ENCODE results near the gene SKIC8.

The SKIC8 gene

DNA sequence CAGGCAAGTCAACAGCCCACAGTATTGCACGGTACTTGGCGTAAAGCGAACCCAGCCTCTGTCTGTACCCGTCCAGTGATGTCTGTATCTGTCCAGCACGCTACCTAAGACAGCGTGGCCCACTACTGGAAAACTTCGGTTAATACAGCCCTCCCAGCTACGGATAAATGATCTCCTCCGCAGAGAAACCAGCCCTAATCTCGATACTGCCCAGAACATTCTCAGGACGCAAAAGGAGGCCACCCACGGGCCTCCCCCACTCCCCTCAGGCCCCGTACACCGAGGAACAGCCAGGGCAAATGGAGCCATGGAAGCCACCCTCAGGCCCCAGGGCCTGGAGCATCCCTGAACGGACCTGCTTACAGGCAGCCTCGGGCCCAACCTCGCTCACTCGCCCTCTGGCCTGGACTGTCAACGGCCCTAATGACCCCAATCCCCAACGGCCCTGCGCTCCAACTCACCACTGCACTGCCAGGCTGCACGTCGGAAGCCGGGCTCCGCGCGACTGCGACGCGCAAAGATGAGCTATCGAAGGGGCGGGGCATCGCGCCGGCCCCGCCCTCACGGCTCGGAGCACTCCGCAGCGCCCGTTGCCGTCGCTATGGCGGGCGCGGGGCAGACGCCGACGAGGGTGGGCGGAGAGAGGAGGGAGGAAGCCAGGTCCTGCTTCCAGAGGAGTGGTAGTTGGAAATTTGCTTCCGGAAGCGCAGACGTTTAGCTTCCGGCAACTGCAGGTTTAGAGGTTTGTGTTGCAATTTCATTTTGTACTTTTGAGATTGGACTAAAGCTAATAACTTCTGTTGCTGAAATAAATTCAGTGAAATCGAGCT, at the start of gene SKIC8:
SKIC8 (minus strand) TSS at position 509 of the 830 bp plus-strand sequence. CDS start 3,923 bp downstream, outside the sequence.
- FAIRE-seq, result no peak

DNA sequence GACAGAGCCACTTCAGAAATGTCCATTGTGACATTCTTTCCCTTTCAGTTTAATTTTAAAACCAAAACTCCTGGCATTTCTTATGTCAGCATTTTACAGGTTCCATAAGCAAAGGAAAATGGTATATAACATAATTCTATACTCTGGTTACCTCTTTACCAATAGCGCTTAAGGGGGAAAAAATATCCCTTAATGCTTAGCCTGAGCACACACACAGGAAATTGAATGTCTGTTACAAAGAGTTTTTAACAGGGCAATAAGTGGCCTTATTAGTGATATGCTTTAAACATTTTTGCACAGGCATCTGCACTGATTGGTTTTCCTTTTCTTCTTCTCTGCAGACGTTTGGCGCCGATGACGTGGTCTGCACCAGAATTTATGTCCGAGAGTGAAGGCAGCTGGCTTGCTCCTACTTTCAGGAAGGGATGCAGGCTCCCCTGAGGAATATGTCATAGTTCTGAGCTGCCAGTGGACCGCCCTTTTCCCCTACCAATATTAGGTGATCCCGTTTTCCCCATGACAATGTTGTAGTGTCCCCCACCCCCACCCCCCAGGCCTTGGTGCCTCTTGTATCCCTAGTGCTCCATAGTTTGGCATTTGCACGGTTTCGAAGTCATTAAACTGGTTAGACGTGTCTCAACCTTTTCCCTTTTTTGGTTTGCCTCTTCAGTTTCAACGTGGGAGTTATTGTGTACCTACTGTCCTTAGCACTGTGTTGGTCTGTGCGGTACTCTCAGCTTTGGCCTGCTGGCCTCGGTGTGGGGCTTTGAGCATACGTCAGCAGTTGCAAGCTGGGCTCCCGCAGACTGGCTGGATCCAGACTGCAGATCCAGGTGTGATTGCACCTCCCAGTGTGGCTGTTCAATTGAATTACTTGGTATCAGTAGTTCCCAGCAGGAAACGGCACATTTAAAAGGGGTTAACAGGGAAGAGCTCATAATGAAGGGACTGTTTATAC, 48.5 kb upstream of the SKIC8 start:
- FAIRE-seq, result no peak

DNA sequence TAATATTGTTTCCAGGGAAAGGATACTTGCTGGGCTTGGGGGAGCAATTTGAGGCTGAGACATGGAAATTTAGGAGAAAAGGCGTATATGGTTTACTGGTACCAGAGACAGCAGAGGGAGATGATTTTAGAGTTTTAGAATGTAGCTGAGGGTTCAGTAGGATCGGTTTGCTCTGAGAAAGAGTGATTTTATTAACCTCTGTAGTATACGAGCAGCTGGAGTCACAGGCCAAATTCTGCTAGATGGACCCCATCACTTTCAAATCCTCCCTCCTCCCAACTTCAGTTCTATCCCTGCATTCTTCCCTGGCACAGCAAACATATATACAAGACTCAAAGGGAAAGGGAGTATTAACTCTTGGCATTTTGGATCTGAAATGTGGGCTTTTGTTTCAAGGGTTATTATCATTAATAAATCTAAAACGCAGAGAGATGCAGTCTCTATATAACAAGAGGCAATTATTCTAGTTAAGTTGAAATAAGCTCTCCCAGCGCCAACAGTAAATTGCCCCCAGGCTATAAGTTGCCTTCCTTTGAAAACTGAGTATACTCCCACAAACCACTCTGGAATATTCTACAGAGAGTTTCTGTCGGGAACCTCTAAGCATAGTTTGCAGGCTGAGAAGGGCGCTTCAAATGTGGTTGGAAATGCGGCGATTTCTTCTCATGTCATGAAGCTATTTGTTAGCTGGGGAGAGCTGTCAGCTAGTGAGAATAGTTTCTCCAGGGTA, 46.2 kb upstream of the SKIC8 start:
- FAIRE-seq, result no peak

DNA sequence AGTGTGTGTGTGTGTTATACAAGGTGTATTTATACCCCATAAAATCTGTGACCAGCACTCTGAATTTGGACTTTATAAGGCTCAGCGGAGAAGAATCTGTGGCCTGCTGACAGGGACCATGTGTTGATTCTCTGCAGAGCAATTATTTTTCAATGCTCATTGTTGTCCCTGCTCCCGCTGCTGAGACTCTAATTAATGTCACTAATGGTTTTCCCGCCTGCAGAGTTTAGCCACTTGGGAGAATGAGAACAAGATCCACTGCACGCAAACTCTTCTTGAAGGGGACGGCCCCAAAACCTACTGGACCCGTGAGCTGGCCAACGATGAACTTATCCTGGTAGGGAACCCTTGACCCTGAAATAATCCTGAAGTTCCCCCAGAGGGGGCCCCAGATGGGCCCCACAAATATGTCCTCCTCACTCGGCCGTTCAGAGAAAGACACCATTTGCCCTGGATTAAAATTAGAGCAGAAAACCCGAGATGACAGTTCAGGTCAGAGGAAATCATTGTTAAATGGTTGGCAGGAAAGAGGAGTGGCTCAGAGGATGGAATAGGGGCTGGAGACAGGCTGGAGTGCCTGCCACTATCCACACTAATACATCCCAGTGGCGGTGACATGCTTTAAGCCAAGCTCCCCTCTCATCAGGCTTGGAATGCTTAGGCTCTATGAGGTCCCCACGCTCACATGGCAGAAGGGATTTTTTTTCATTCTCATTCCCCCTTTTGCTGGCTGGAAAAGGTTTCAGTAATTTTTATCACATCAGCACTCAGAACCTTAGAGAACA, 44.1 kb upstream of the SKIC8 start:
- no peak for FAIRE-seq

DNA sequence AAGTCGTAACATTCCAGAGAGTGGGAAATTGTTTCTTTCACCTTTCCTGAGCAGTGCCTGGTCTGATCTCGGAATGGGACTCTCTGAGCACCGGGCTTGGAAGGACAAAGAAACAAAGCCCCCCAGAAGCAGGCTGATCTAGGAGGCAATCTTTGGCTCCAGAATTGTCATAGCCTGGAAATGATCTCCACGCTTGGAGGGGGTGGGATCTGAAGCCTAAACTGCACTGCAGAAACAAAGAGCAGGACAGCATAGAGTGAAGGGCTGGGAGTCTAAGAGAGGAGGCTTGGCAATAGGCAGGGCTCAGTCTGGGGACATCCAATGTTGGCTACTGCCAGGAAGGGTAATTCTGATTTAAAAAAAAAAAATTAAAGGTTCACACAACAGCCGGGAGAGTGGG, 42.6 kb upstream of the SKIC8 start:
- no peak for FAIRE-seq

DNA sequence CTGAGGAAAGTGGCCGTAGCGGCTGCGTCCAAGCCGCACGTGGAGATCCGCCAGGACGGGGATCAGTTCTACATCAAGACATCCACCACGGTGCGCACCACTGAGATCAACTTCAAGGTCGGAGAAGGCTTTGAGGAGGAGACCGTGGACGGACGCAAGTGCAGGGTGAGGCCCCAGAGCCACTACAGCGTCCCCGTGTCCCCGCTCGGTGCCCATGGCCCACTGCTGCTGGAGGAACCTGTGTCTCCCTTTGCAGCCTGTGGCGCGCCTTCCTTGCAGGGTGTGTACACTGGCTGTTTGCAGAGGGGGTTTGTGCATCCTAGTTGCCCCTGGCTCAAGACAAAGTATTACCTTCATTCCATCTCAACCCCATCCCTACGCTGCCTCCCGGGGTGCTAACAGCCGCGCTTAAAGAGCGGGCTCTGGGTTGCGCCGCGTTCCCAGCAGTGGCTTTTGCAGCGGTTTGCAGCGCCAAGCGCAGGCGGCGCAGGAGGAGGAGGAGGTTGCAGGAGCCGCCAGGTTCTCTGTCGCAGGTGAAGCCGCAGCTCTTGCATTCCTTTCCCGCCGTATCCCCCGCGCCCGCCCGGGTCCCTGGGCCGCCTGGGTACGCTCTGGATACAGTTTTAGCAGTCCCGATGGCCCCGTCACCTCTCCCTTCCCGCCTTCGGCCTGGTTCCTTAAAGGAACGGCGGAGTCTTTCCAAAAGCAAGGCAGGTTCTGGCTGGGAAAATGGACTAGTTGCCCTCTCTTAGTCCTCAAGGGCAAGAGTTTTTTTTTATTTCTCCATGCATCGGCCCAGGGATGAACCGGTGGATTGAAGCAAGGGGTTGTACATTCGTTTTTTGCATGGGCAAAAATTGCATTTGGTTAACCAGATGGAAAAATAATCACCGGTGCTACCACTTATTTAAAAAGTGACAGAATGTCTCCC, 41.9 kb upstream of the SKIC8 start:
- no peak for FAIRE-seq

DNA sequence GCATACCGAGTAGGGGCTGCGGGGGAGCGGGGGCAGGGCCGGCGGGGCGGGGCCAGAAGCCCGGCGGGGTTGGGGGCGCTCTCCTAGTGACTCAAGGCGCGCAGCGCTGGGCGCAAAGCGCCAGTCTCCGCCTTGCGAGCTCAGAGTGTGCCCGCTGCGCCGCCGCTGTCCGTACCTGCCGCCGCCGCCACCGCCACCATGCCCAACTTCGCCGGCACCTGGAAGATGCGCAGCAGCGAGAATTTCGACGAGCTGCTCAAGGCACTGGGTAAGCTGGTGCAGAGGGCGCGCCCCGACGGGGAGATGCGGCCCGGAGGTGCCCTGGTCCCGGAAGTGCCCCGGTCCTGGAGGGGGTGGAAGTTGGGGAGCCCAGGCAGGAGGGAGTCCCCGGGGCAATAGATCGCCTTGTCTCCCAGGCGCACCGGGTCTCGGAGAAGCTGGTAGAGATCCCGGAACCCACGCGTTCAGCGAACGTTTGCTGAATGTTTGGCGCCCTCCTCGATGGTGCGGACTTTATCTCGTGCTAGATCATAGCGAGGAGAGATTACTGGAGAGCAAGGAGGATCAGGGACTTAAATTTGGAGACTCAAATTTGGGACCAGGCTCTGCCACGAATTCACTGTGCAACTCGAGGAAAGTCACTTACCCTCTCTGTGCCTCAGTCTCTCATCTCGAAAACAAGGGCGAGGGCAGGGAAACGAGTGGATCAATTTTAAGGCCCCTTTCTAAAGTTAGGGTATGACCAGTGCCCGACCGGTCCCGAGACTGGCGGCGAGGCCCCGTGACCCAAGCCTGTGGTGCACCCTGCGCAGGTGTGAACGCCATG, 41.0 kb upstream of the SKIC8 start, which contains the start of gene CRABP1:
CRABP1 (plus strand) TSS at position 123 of the 826 bp plus-strand sequence; CDS start at position 199, 76 bp downstream.
- FAIRE-seq, result no peak

DNA sequence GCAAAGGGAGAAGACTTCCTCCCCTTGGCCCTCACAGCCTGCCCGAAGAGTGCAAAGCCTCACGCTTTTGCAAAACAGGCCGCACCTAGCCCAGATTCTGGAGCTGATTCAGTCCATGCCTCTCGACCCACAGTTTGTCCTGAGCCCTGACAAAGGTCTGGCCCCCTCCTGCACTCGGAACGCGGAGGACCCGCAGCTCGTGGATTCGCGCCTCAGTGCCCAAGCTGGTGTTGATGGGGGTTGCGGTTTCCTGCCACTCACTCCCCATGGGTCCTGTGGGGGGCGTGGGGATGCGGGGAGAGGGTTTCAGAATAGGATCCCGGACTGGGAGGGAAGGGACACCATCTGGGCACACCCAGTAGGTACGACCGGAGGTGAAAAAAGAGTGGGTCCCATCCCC, 40.1 kb upstream of the SKIC8 start:
- no peak for FAIRE-seq

DNA sequence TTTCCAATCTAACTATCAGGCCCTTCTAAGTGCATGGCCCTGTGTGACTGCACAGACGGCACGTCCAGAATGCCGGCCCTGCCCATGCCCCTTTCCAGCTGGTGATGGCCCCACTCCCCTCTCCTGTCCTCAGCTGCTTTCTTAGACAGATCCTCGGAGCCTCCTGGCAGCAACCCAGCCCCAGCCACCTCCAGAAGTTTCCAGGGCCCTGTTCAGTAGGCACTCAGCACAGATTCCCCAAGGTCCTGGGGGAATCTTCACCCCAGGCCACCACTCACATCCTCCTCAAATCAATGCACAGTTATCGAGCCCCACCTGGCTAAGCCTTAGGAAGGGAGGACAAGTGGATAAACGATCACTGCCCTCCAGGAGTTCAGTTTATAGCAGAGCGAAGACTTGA, 39.4 kb upstream of the SKIC8 start:
- no peak for FAIRE-seq

DNA sequence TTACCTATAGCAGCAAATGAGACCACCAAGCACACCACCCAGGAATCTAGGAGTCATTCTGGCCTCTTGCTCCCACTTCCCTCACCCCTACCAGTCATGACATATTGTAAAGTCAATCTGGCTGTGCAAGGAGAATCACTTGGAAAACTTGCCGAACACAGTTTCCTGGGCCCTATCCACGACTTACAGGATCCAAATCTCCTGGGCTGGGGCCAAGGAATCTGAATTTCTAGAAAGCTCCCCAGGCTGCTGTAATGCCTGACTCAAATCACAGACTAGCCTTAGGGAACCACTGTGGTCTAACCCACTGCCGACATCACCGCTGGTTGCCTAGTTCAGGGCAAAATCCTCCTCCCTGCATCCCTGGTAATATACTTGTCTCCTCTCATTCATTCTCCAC, 36.6 kb upstream of the SKIC8 start:
- FAIRE-seq, result no peak

DNA sequence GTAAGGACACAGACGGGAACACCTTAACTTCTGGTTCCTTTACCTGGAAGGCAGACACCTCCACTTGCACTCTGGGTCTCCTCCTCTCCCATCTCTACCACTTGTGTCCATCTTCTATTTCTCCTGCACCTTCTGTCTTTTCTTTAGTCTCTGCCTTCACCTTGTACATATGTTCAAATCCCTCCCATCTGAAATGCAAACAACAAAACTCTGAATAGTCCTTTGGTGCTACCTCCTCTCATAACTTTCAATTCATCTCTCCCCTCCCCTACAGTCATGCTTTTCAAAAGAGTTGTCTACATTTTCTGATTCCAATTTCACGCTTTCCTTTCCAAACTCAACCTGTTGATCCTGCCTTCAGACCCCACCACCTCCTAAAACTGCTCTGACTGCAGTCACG, 35.4 kb upstream of the SKIC8 start:
- no peak for FAIRE-seq

DNA sequence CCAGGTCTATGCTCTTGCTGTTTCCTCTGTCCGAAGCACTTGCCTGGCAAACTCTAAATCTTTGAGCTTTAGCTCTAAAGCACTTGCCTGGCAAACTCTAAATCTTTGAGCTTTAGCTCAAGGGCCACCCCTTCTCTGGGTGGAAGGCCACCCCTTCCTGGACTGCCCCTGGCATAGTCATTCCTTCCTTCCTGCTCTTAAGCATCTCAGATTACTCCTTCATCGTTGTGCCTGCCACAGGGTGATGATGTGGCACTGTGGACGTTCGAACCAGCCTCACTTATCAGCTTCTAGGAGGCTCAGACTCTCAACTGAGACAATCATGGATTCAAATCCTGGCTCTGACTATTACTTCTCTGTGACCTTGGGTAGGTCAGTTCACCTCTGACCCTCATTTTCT, 30.2 kb upstream of the SKIC8 start:
- no peak for FAIRE-seq

DNA sequence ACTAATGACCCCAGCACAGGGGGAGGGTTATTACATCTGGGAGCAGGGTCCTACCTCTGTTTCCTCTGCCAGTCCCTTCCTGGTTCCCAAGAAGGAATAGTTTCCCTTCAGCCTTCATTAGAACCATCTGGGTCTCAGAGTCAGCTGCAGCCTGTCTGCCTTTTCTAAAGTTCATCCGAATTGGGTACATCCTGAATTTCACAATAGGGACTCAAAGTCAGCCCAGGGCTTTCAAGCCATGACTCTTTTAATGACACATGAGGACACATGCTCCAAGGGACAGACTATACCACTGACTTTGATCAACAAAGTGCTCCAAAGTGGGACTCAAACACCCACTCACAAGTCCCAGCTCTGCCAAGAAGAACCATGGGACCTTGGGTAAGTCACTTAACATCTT, 28.1 kb upstream of the SKIC8 start:
- no peak for FAIRE-seq

DNA sequence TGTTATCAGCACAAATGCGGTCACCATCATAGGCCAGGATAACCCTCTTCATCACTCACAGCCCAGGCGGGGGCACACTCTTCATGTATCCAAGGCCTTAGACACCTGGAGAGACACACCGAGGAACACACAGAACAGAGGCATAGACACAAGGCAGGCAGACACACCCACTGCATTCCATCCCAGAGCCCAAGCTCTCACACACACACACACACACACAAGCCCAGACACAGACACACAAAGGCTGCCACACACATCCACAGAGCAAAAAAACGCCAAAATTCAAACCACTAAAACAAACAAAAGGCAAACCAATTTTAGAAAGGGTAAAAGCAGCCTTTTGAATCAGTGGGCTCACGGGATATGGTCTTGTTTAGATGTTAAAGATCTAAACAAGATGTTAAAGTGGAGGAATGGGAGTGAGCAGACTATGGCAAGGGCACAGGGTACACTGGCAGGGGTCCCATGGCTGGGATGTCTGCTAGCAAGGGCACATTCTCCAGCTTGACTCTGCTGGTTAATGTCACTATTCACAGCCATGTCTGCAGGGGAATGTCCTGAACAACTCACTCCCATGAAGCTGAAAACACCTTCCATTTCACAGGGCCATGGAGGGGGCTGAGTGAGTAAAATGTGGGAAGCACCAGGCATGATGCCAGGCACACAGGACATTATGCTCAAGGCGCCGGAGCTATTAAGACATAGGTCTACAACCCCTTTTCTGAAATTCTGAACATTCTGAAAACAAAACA, 25.9 kb upstream of the SKIC8 start:
- FAIRE-seq, result no peak

DNA sequence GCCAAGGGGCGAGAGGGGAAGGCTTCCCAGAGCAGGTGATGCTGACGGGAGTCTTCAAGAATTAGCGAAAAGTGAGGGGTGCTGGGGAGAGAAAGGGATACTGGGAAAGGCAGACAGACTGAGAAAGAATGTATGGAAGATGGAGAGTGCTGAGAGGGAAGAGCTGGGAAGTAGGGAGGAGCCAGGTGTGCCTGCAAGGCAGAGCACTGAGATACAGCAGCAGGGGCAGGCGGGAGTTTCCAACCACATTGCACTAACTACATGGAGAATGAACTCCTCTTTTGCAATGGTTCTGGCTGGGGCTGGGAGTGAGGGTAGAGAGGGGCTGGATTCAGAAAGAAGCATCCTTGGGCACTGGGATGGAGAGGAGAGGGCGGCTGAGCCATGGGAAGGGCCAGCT, 24.7 kb upstream of the SKIC8 start:
- FAIRE-seq, result no peak

DNA sequence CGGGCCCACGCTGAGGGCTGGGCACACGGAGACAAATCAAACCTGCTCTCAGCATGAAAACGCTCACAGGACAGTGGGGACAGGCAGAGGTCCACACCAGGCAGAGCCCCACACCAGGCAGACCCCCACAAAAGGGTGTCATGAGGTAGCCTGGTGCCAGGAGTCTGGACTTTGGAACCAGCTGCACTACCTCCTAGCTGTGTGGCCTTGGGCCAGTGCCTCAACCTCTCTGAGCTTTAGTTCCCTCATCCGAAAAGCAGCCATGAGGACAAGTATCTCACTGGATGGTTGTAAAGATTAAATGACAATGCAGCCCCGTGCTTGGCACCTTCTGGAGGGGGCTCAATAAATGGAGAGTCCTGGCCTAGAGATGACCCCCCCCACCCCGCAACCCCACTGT, 24.3 kb upstream of the SKIC8 start:
- FAIRE-seq, result no peak

DNA sequence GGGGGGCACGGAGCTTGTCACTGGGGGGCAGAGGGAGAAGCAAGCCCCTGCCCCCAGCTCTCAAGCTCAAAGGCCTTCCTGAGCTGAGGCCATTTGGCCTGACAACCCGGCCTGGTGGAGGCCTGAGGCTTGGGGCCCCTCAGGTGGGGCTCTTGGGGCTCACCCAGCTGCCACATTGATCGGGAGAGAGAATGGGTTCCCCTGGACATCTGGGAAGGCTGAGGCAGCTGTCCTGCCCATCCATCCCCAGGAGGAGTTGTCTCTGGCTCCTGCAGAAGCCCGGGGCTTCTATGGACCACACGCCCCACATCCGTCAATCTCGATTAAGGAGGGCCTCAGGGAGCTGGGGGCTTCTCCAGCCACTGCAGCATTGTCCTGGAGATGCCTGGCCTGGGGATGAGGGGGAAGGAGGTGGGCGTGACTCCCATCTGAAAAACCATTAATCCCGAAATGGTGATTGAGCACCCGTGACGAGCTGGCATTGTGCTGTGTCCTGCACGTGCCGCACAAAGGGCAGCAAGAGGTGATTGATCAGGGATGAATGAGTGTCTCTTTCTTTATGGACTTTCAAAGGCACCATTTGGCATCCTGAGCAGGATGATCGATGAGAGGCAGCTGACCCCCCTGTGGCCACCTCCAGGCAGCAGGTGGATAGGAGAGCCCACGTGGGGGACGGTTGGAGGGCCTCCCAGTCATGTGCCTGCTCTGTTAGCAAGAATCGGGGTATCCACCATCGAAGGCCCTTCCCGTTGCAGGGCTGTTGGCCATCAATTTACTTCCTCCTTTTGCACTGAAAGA, 23.5 kb upstream of the SKIC8 start:
- FAIRE-seq, result no peak

DNA sequence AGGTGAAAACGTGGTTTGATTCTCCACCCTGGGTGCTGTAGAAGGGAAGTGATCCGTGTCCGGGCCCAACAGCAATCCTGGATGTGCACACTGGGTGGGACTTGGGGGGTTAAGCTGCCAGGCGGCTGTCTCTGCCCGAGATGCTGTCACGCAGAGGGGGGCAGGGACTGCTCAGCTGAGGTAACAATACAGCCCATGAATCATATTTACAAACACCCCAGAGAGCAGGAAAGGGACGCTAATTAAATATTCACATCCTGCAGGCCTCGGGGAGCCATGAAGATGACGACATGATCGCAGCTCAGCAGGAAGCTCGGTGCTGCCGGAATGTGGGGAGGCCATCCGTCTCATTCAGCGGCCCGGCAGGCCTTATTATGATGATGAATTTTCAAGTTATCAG, 22.8 kb upstream of the SKIC8 start:
- no peak for FAIRE-seq
